GM21515 (cell line): ENCODE results near the gene RWDD1.
A peak's percentile ranks its signal among the peaks of the same experiment; 100 is the strongest.

Experiments used
- ATAC-seq: cut with Tn5 transposase; IDR thresholded peaks from one replicate; pipeline ENCODE4 v1.9.1; 2021; ENCODE audit not compliant: unreplicated experiment

Gene RWDD1, protein sequence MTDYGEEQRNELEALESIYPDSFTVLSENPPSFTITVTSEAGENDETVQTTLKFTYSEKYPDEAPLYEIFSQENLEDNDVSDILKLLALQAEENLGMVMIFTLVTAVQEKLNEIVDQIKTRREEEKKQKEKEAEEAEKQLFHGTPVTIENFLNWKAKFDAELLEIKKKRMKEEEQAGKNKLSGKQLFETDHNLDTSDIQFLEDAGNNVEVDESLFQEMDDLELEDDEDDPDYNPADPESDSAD

DNA sequence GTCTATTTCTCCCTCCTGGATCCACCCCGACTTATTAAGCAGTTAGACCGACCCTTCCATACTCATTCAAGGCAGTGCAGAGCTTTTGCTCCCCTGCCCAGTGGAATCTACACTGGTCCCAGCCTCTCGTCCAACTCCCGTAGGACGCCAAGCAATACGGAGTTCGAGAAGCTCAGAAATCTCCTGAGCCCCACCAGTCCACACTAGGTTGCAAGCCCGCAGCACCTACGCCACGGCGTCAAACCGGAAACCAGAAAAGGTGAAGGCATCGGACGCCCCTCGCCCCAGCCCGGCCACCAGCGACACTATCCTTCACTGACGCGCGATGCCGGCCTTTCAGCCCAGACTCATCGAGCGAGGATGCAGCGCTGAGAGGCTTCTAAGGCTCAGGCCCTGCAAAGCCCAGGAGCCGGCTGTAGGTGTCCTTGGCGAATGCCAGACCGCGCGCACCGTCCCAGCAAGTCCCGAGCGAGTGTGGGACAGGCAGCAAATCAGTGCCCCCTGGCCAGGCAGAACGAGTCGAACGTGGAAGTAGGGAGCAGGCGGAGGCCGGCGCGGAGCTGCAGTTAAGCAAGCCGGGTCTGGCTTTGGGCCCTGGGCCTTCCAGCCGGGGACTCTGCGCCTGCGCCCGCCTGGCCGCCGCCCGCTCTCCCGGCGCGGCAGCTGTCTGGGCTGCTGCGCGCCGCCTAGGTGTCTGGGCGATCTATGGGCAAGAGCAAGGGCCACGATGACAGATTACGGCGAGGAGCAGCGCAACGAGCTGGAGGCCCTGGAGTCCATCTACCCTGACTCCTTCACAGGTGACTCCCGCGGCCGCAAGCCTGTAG is at the start of gene RWDD1:
RWDD1 (plus strand) TSS at position 649 of the 827 bp plus-strand sequence; CDS start at position 728, 79 bp downstream.
- peak; percentile 95 for ATAC-seq

DNA sequence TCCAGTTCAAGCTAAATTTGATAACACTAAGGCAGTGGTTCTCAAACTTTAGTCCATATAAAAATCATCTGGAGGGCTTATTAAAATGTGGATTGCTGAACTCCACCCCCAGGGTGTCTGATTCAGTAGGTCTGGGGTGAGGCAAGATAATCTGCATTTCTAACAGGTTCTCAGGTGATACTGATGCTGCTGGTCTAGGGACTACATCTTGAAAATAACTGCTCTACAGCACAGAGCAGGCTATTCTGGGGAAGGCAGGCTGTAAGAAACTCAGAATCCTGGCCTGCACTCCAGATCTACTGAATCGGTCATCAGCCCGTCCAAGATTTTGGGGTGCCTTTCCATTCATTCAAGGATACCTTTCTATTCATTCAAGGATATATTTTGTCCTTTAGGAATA is 48.4 kb upstream of the RWDD1 start:
- no peak for ATAC-seq

DNA sequence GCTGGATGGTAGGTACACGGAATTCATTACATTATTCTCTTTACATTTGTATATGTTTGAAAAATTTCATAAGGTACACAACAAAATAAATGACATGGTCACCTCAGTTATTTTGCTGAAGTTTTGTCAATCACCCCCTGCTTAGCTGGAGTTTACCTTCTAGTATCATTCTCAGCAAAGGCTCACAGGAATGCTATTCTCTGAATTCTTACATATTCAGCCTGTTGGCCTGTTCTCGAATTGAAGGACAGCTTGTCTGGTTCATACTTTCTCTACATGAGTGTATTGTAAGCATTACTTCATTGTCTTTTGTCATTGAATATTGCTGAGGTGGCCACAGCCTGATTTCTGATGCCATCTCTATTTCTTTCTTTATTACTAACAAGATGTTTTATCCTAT is 47.1 kb upstream of the RWDD1 start:
- no peak for ATAC-seq

DNA sequence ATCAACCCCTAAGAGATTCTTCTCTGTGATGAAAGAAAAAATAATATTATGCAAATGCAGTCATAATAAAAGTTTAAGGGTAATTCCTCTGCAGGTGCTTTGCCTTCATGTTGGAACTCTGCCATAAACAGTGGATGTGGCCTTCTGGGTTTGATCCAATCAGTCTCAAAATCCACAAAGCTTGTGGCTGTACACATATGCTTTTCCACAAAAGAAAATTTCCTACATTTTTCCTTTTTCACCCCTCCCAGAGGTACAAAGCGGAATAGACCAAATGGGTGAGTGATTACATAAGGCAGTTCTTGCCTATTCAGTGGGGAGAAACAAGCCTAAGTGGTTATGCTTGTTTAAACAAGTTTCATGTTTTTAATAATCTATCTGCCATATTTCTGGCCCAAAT is 43.2 kb upstream of the RWDD1 start:
- ATAC-seq = no peak

DNA sequence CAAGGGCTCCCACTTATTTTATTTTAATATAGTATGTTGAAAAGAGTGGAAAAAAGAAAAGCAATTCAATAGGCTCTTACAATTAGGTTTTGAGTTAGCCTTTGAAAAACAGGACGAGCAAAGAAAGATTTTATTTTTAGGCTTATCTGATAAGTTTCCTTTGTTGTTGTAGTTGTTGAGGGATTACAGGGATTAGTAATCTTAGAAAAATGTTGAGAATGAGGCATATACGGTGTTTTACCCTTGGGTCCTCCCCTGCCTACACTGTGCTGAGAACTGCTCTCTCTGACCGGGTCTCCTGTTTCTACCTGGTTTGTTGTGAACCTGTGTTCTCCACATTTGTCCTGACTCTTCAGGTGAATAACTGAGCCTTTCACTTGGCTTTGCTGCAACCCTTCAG is 42.5 kb upstream of the RWDD1 start:
- ATAC-seq = no peak

DNA sequence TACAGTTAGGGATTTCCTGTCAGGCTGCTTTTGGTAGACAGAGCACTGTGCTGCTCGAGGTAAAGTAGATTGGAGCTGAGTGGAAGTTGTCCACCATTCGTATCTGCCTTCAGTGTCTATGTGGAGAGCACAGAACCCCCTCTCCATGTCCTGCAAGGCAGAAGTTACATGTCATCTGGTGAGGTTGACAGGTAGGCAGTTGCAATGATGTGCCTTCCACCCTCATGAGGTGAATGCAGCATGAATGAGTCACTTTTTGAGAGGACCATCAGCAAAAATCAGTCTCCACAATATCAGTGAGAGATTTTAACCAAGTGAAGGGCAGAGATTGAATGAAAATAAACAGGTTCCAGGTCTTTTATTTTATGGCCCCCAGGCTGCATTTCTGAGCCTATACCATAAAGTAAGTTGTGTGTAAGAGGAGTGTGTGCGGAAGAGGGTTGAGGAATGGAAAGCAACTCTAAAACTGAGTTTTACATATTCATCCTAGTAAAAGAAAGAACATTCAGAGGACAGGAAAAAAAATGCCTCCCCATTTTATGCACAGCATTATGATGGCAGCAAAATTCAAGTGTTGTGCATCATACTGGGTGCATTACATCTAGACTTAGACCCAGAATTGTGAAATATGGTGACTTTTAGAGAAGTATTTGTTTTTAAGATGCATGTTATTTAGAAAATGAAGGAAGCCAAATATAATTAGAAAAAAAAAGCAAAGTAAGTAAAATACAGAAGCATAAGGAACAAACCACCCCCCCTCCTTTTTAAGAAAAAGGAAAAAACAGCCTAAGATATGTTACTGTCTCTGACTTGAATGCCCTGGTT is 41.6 kb upstream of the RWDD1 start:
- ATAC-seq = no peak

DNA sequence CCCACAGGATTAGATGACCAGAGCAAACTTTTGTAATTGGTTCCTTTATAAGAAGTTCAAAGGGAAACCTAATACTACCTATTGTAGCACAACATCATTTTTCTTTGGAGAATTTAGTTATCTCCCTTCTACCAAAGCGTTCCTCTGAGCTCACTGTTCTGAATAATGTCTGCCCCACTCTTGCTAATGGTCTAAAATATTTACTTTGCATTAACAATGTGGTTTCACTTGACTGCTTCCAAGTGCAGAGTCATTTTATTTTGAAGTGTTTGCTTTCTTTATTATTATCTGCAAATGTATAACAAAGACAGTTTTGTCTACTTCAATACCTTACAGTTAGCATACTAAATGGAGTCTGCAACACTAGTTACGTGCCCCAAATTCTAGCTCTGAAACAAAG is 40.9 kb upstream of the RWDD1 start:
- no peak for ATAC-seq

DNA sequence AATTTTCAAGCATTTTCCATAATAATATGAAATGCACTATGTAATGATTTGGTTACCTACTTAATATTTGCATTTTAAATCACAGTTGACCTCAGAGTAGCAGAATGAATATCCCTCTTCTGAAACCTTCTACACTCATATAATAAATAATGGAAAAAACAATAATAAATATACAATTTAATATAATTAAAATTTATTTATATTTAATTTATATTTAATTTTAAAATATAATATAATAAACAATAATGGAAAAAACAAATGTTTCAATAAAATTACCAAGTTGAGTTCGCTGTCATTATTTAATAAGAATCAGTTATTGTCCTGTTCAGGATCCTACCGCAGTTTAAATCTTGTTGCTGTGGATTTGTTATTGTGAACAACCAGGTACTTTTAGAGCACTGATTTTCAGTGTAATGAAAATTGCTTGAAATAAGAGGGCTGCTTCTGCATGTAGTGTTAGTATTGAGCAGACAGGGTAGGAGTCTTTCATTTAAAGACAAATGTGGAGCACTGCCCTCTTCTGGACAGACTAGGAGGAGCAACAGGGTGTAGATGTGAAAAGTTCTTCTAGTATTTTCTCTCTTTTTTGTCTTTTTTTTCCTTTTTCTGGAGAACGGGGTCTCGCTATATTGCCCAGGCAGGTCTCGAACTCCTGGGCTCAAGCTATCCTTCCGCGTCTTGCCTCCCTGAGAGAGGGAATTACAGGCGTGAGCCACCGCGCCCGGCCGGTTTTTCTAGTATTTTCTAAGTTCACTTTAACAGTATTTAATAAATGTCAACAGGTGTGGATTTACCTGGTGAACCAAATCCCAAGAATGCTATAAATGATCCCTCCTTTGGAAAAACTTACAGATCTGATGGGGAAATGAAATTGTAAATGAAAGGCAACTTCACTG is 39.4 kb upstream of the RWDD1 start:
- peak; percentile 69 for ATAC-seq

DNA sequence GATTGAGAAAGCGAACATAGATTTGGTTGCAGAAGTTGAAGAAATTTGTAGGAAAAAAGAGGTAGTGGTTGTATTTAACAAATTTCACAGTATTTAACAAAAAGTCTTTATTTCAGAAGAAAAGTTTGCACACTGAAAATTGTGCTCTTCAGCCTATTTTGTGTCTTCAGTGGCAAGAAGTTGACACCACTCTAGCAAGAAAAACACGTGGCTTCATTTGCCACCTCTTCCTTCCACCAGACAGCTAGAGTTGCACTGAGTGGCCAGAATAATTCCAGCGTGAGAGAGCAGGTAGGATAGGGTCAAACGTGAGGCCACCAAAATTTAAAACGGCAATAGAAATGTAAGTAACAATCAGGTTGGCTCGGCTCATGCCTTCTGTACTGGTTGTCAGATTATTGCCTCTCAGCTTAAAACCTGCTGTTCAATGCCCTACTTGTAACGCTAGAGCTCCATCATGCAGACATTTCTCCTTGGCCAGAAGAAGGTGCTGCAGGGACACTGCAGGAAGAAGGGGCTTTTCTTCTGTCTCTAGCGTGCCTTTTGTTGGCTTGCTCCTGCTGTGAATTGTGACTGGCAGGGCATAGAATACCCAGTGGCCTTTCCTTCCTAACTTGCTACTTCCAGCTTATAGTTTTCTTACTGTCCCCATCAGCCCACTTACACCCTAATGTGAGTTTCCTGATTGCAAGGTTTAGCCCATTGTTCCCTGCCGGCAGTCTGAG is 37.9 kb upstream of the RWDD1 start:
- ATAC-seq = no peak

DNA sequence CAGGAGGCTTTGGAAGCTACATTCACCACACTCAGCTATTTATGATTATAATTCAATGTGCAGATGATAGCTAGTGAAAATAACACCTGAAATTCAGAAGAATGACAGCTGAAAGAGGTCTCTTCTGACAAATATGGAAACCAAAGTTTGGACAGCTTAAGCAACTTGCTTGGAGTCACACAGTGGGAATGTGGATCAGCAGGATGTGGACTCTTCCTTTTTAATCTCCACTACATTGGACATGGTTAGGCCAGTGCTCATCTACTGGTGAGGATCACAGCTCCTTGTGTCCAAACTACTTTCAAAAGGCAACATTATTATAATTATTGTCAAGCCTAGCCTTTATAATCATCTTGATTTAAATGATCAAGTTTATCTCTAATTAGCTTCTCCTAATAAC is 36.2 kb upstream of the RWDD1 start:
- no peak for ATAC-seq

DNA sequence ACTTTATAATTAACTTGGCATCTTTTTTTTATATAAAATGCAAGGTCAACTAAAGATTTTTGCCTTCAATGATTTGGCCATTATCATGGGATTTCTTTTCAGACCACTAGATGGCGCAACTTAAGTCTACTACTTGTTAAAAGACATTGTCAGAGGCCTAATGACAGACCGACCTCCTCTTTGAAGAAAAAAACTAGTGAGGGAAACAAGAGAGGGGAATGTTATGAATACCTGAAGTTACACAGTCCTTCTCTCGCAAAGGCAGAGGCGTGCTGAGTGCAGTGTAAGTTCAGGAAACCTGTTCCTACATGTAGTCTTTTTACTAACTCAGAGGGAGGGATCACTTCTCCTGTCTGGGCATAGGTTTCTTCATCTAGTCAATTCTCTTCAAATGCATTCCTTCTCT is 35.1 kb upstream of the RWDD1 start:
- peak; percentile 71 for ATAC-seq

DNA sequence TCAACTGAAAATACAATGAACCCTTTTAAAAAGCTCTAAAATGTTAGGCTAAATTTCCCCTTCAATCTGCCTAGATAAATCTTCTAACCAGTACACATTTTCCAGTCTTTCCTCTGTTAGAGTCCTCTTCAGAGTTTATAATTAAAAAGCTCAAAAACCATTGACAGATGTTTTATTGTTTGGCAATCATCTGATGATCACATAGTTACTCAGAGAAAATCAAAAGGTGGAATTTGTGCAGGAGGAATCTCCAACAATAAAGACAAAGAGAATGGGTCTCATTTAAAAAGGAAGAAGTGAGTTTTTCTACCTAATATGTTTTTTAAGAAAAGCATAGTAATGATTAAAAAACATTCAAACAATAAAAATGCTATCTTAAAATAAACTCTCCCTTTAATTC is 28.9 kb upstream of the RWDD1 start:
- no peak for ATAC-seq

DNA sequence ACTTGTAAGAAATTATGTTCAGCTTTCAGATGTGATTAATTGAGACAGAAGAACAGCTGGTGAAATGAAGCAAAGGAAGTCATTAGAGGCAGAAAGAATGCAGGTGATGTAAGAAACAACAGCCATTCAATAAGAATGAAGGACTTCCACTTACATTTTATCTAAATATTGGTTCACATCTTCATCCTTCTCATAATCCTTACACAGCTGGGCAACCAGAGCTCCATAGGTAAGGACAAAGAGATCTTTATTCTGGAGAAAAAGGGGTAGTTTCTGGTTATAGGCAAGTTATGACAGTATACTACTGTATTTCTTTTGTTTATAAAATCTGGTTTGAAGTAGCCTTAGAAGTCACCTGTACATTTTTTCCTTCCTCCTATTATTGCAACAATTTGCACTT is 28.2 kb upstream of the RWDD1 start:
- no peak for ATAC-seq

DNA sequence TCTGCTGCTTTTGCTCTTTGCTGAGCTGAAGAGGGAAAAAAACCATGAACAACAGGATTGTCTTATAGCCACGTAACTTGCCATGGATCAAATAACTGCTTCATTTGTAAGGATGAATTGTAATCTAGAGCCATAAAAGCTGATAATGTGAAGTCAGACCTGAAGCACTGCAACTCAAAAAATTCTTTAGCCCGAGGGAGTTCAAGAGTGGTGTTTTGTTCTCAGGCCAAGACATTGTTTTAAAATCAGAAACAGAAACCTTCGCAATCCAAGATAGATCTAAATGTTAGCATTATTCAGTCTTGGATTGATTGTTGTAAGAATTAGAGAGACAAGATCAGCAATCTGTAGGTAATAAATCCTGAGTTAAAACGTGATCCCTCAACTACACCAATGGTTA is 25.7 kb upstream of the RWDD1 start, which contains the start of gene TRAPPC3L:
TRAPPC3L (minus strand) TSS at position 34 of the 400 bp plus-strand sequence. CDS start 170 bp downstream, outside the sequence.
- ATAC-seq = no peak

DNA sequence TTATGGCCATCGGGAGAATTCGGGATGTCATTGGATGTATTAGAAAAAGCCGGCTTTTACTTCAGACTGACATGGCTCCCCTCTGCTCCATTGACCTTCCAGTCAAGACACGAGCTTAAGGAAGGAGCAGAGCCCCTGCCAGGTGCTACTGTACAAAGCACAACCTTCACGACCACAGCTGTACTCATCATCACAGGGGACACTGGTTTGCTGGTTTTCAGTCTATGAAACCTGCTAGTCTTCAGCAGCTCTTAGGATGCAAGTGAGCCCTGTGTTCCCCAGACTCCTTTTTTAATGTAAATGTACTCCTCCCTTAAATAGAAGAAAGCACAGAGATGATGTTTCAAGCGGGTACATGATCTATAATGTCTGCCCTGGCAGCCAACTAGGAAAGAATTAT is 23.9 kb upstream of the RWDD1 start:
- no peak for ATAC-seq

DNA sequence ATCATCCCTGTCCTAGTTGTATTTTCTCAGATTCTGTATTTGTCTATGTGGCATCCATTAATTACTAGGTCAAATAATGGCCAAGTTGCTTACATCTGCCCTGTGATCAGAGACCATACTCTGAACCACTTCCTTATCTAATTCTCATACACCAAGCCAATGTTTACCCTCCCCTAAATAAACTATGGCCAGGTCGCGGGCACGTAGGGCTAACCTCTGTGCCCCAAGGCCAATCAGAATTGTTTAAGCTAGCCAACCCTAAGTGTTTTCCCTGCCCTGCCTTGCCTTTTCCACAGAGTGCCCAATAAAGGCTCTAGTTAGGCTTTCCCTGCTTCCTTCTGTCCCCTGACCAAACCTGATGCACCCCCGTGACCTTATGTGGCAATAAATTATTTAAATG is 20.5 kb upstream of the RWDD1 start:
- no peak for ATAC-seq

DNA sequence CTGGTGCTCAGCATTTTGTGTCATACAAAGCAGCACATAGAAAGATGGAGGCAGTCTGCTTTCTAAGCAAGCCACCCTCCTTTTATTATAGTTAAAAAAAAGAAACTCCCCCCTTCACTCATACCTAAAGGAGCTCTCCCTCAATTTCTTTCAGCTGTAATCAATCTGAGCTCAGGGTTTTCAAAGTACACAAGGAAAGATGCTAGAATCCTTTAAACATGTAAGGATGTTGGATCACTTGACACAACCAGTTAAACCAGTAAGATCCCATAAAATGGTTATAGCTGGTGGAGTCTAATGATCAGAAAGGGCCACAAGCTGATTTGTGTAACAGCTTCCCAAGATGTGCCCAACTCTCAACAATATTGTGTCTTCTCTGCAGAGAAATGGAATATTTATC is 17.9 kb upstream of the RWDD1 start, which contains the start of gene CALHM4:
CALHM4 (plus strand) TSS at position 301 of the 400 bp plus-strand sequence; CDS start at position 344, 43 bp downstream.
- no peak for ATAC-seq

DNA sequence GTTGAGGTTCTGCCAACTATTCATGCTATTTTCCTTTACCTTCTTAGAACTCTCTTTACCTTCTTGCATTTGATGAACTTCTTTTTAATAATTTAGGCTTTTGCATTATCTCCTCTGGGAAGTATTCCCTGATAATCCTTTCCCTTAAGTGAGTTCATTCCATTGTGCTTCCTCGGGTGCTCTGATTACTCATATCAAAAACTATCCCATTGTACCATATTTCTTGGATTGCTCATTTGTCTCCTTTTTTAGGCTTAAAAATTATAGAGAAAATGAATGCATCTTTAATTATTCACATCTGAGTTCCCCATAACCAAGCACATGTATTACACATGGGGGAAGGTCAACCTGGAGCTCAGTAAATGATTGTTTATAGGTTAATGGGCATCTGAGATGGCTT is 15.2 kb upstream of the RWDD1 start:
- ATAC-seq = no peak

DNA sequence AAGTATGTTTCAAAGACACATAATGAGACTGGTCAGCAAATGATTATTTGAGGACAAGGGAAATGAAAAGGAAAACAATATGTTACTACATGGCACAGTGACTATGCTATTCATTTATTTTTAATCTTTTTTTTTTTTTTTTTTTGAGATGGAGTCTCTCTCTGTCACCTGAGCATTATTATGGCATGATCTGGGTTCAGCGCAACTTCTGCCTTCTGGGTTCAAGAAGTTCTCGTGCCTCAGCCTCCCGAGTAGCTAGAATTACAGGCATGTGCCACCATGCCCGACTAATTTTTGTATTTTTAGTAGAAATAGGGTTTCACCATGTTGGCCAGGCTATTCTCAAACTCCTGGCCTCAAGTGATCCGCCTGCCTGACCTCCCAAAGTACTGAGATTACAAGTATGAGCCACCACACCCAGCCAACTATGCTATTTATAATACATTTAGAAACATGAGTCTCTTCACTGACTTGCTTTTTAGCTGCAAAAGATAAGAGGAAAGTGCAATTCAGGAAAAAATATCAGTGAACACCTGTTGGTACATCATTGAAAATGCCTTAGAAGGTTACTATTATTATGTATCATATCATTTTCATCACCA is 14.4 kb upstream of the RWDD1 start:
- no peak for ATAC-seq
